GM12891 (cell line): ENCODE results near the gene CD244.

Experiments used
- PAX5 ChIP-seq: IDR thresholded peaks from 2 replicates; pipeline ENCODE4 v1.6.1; 2011; ENCODE audit warnings: low read length, moderate library complexity, mild to moderate bottlenecking; ENCODE audit not compliant: insufficient read depth, severe bottlenecking
- POLR2A ChIP-seq: IDR thresholded peaks from 2 replicates; pipeline ENCODE4 v1.6.1; 2011; ENCODE audit warnings: low read depth, low read length, control low read depth
- POLR2AphosphoS5 ChIP-seq: IDR thresholded peaks from 2 replicates; pipeline ENCODE4 v1.6.1; 2011; ENCODE audit warnings: low read depth, low read length, control low read depth

DNA sequence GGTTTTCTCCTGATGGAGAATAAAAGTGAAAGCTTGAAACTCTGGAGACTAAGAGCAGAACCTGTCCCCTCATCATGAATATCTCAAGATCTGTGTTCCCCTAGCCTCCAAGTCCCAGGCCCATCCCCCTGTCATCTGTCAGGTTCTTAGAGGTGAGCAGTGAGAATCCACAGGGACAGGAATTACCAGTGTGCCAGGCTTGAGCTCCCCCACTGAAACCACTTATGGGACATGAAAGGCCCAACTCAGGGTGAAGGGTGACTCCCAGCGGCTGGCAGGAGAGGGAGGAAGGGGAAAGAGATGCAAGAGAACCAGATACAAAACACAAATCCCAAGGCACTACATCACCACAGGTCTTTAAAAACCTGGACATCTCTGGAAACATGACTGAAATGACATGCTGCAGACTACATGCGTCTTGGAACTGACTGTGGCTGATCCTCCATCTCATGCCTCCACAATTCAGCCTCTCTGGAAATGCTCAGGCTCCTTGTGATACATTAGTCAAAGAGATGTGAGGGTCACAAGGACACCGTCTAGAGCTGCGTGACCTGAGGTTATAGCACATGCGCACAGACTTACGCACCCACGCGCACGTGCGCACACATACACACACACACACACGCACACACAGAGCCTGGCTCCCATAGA is 73.5 kb downstream of the CD244 start:
- TF ChIP-seq POLR2A (no peak), POLR2AphosphoS5 (no peak), PAX5 (no peak)
